ENCODE data around the gene FANCM. TPM values are rescaled to one million over a fixed set of nuclear protein-coding genes. Genes with fewer than 3 reads are reported as not detected.

The FANCM gene
- total RNA-seq, 4 donors from 2014 or later: 3.8 to 9.1 (median 6.0) TPM

- WGBS, 2 donors: 85 to 90% methylated on average over 6 of the region's 6 CpGs
- intact Hi-C loops (cut with DNase I; ENCODE audit: low total_unique reads): no loop called here
- DNase-seq (ENCODE audit: low spot score in 2 of 2): no peak
- TF ChIP-seq POLR2A (IDR thresholded peaks at IDR 0.05) (no peak), CTCF (IDR thresholded peaks at IDR 0.05) (no peak)
- H3K4me3 ChIP-seq (ENCODE audit: low read depth, poor library complexity, severe bottlenecking): no peak overlapping the region
These were observed 17.1 kb upstream of the FANCM start for GRCh38 chr14:45118594-45118993.

GRCh38 chr14:45120096-45120495, 15.6 kb upstream of the FANCM start:
- H3K4me3 ChIP-seq (ENCODE audit: low read depth, poor library complexity, severe bottlenecking): no peak overlapping the region
- intact Hi-C loops (cut with DNase I; ENCODE audit: low total_unique reads): no loop called here
- 83% methylated on average over 1 of the region's 1 CpG for WGBS, 2 donors
- no peak for DNase-seq (ENCODE audit: low spot score in 2 of 2)
- no peak for TF ChIP-seq CTCF (IDR thresholded peaks at IDR 0.05)
- TF ChIP-seq POLR2A (IDR thresholded peaks at IDR 0.05): no peak

GRCh38 chr14:45123271-45123670, 12.5 kb upstream of the FANCM start:
- no peak overlapping the region for H3K4me3 ChIP-seq (ENCODE audit: low read depth, poor library complexity, severe bottlenecking)
- no peak for DNase-seq (ENCODE audit: low spot score in 2 of 2)
- intact Hi-C loops (cut with DNase I; ENCODE audit: low total_unique reads): no loop called here
- TF ChIP-seq CTCF (IDR thresholded peaks at IDR 0.05) (no peak), POLR2A (IDR thresholded peaks at IDR 0.05) (no peak)
- 93 to 95% methylated on average over 3 of the region's 3 CpGs for WGBS, 2 donors

- intact Hi-C loops (cut with DNase I; ENCODE audit: low total_unique reads): no loop called here
- WGBS, 2 donors: 100% methylated on average over 2 of the region's 2 CpGs
- H3K4me3 ChIP-seq (ENCODE audit: low read depth, poor library complexity, severe bottlenecking): no peak overlapping the region
- no peak for DNase-seq (ENCODE audit: low spot score in 2 of 2)
- TF ChIP-seq POLR2A (IDR thresholded peaks at IDR 0.05) (no peak), CTCF (IDR thresholded peaks at IDR 0.05) (no peak)
These were observed 10.0 kb upstream of the FANCM start for GRCh38 chr14:45125754-45126153.

- WGBS, 2 donors: 57 to 96% methylated on average over 1 of the region's 1 CpG
- TF ChIP-seq POLR2A (IDR thresholded peaks at IDR 0.05) (no peak), CTCF (IDR thresholded peaks at IDR 0.05) (no peak)
- DNase-seq (ENCODE audit: low spot score in 2 of 2): no peak
- H3K4me3 ChIP-seq (ENCODE audit: low read depth, poor library complexity, severe bottlenecking): no peak overlapping the region
- intact Hi-C loops (cut with DNase I; ENCODE audit: low total_unique reads): no loop called here
These were observed 6.6 kb upstream of the FANCM start for GRCh38 chr14:45128963-45129629.

- intact Hi-C loops (cut with DNase I; ENCODE audit: low total_unique reads): no loop called here
- DNase-seq (ENCODE audit: low spot score in 2 of 2): no peak
- TF ChIP-seq CTCF (IDR thresholded peaks at IDR 0.05) (no peak), POLR2A (IDR thresholded peaks at IDR 0.05) (no peak)
- peak overlapping the region; percentile 74 for H3K4me3 ChIP-seq (ENCODE audit: low read depth, poor library complexity, severe bottlenecking)
- 0 to 1% methylated on average over 9 of the region's 9 CpGs for WGBS, 2 donors
These were observed 2.1 kb upstream of the FANCM start for GRCh38 chr14:45133683-45134050.
